ENCODE results near the gene LRP1B. TPM values are rescaled to one million over a fixed set of nuclear protein-coding genes. Genes with fewer than 3 reads are reported as not detected.

LRP1B gene
- polyA plus RNA-seq, 3 donors = 0.25 to 3.1 (median 2.2) TPM

- 65 to 81% (median 70%) methylated on average over 4 of the region's 4 CpGs for WGBS, 3 donors
- no peak overlapping the region for H3K27ac ChIP-seq (ENCODE audit: low read depth, low read length)
These were observed 1012.0 kb downstream of the LRP1B start for GRCh38 chr2:141118836-141119235.

DNA sequence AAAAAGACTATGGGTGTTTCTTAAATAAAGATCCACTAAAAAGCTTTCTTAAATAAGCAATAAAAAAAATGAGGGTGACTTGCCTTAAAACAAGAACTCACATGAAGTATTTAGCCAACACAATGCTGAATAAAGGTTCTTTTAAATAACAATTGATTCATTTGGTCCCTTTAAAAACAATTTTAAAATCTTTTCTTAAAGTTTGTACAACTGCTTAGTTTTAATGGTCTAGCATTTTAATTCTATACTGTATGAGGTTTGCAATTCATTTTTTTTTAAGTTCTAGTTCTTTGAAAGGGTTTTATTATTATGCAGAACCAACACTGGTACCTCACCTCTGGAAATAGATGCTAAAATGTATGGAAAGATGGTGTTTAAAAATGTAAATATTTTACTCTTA lies 1017.5 kb downstream of the LRP1B start:
- no peak overlapping the region for H3K27ac ChIP-seq (ENCODE audit: low read depth, low read length)

DNA sequence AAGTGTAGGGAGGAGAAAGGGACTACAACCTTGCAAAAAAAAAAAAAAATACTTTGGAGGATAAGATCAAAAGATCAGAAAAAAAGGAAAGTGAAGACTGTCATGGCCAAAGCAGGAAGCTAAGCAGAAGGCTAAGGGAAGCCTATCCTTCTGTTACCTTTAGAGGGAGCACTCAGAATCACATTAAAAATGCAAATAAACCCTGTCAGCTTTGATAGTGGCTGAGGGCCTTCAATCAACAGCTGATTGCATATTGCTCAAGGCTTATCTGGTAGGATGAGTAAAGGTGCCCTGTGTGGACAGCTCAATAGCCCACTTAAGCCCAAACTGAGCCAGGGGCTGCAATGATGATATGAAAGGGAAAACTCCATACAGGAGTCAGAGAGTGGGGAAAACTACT lies 1021.2 kb downstream of the LRP1B start:
- H3K27ac ChIP-seq (ENCODE audit: low read depth, low read length) = no peak overlapping the region

GRCh38 chr2:141105763-141106162 lies 1025.1 kb downstream of the LRP1B start:
- no peak overlapping the region for H3K27ac ChIP-seq (ENCODE audit: low read depth, low read length)

- no peak overlapping the region for H3K27ac ChIP-seq (ENCODE audit: low read depth, low read length)
- 59 to 96% (median 92%) methylated on average over 1 of the region's 1 CpG for WGBS, 3 donors
These were observed 1027.6 kb downstream of the LRP1B start for GRCh38 chr2:141103216-141103615.

GRCh38 chr2:141079231-141079630 lies 1051.6 kb downstream of the LRP1B start:
- 74 to 85% (median 78%) methylated on average over 1 of the region's 1 CpG for WGBS, 3 donors
- no peak overlapping the region for H3K27ac ChIP-seq (ENCODE audit: low read depth, low read length)

DNA sequence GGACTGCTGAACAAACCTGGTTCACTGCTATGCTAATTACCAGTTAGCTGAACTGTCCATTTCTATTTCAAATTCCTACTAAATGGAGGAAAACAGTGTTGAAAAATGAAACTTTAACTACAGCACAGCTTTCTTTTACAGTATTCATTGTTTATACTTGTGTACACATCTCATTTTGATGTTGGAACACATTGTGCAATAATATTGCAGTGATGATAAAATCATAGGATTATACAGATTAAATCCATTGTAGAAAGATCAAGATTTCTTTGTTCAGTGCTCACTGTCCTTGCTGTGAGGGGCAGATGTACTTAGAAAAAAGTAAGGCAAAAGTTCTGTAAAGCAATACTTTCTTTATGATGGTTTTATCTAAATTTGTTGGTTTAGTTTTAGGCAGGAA lies 1055.1 kb downstream of the LRP1B start:
- no peak overlapping the region for H3K27ac ChIP-seq (ENCODE audit: low read depth, low read length)

DNA sequence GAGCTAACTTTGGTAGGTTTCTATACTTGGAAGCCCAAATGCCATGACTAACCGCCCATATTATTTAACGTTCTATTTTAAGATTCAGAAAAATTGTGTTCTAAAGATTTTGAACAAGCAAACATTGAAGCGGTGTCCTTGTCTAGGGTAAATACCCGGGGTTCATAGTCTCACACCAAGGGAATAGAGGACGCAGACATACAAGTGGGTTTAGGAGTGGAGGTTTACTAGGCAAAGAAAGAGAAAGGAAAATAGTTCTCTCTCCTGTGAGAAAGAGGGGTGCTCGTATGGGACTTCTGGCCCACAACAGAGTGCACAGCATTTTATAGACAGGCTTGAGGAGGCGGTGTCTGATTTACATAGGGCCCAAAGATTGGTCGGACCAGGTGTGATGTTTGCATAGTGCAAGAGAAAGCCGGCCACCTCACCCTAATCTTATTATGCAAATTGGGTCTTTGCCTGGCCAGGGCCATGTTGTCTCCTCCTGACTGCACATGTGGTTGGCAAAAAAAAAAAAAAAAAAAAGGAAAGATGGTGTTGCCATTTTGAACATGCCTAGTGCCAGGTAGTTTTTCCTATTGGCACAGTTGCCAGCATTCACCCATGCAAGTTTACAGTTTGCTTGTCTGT lies 1062.6 kb downstream of the LRP1B start:
- H3K27ac ChIP-seq (ENCODE audit: low read depth, low read length) = no peak overlapping the region
- 91 to 93% (median 92%) methylated on average over 9 of the region's 9 CpGs for WGBS, 3 donors

DNA sequence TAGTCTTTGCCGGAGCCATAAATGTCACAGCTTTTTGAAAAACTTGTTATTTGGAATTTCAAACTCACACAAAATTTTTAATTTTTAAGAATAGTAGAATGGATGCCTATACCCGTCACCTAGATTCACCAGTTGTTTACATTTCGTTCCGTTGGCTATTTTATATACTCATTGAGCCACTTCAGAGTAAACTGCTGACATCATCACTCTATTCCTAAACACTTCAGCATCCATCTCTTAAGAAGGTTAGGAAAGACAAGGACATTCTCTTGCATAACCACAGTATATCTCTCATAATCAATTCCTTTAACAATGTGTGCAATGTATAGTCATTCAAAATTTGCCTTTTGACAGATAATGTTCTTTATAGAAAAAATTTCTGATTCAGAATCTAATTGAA lies 1065.8 kb downstream of the LRP1B start:
- no peak overlapping the region for H3K27ac ChIP-seq (ENCODE audit: low read depth, low read length)
- WGBS, 3 donors = 59 to 78% (median 64%) methylated on average over 4 of the region's 4 CpGs

- no peak overlapping the region for H3K27ac ChIP-seq (ENCODE audit: low read depth, low read length)
- WGBS, 3 donors = 65 to 82% (median 73%) methylated on average over 4 of the region's 4 CpGs
These were observed 1067.4 kb downstream of the LRP1B start for GRCh38 chr2:141063406-141063805.

GRCh38 chr2:141062443-141062842 lies 1068.4 kb downstream of the LRP1B start:
- WGBS, 3 donors = 33 to 74% (median 58%) methylated on average over 1 of the region's 1 CpG

GRCh38 chr2:141062031-141062430 lies 1068.8 kb downstream of the LRP1B start:
- 71 to 83% (median 75%) methylated on average over 4 of the region's 4 CpGs for WGBS, 3 donors
- no peak overlapping the region for H3K27ac ChIP-seq (ENCODE audit: low read depth, low read length)

More at GRCh38 chr2:141062443-141062842, 1068.4 kb downstream of the LRP1B start:
- H3K27ac ChIP-seq (ENCODE audit: low read depth, low read length) = no peak overlapping the region

DNA sequence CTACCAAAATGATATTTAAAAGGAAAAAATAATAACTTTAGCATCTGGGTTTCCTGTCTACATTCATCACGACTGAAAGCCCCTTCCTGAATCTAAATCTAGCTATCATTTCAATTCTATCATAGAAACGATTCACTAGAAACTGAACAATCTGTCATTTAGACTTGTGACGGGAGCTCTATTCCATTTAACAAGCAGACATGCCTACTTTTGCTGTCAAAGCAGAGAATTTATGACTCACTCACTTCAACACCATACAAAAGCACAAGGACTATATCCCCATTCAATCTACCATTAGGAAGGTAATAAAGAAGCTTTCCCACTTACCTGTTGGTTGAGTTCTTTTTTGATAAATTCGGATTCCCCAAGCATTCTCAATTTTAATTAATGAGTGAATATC lies 1072.3 kb downstream of the LRP1B start:
- no peak overlapping the region for H3K27ac ChIP-seq (ENCODE audit: low read depth, low read length)
- WGBS, 3 donors = 37 to 46% (median 45%) methylated on average over 4 of the region's 4 CpGs

DNA sequence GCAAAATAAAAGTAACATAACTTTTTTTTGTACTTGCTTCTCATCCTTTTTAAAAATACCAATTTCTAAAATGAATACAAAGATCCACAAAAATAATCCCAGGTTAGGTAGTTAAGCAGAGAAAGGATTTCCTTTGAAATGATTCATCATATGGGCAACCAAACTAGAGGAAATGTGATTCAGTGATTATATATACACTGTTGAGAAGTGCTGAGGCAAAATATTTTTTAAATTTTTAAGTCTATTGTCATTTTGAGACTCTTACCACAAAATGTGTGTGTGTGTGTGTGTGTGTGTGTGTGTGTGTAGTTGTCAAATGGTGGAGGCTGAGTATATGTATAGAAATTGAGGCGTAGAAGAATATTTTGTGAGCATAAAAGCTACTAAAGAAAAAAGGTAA lies 1075.3 kb downstream of the LRP1B start:
- WGBS, 3 donors = 85 to 95% (median 88%) methylated on average over 1 of the region's 1 CpG
- no peak overlapping the region for H3K27ac ChIP-seq (ENCODE audit: low read depth, low read length)

- 66 to 86% (median 81%) methylated on average over 6 of the region's 6 CpGs for WGBS, 3 donors
- no peak overlapping the region for H3K27ac ChIP-seq (ENCODE audit: low read depth, low read length)
These were observed 1081.9 kb downstream of the LRP1B start for GRCh38 chr2:141048951-141049350.

GRCh38 chr2:141041281-141041680 lies 1089.5 kb downstream of the LRP1B start:
- H3K27ac ChIP-seq (ENCODE audit: low read depth, low read length) = no peak overlapping the region
- WGBS, 3 donors = 10 to 72% (median 56%) methylated on average over 1 of the region's 1 CpG

- H3K27ac ChIP-seq (ENCODE audit: low read depth, low read length) = no peak overlapping the region
- 58 to 71% (median 61%) methylated on average over 2 of the region's 2 CpGs for WGBS, 3 donors
These were observed 1092.5 kb downstream of the LRP1B start for GRCh38 chr2:141038341-141038740.

DNA sequence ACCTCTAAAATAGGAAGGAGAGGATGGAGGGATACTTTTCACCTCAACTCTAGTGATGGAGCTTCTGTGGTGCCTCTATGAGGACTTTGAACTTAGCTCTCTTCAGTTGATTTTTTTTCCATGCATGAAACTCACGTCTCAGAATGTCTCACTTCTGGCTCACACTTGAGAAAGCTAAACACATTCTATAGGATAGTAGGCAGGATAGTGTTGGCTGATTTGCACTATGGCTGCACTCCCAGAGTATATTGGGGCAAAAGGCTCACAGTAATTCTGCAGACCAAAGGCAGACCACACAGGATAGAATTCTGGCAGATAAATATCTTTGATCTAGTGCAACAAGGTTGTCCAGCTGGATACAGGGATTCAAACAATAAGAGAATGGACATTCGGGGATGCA lies 1093.5 kb downstream of the LRP1B start:
- WGBS, 3 donors = 55 to 74% (median 70%) methylated on average over 2 of the region's 2 CpGs
- H3K27ac ChIP-seq (ENCODE audit: low read depth, low read length) = no peak overlapping the region

DNA sequence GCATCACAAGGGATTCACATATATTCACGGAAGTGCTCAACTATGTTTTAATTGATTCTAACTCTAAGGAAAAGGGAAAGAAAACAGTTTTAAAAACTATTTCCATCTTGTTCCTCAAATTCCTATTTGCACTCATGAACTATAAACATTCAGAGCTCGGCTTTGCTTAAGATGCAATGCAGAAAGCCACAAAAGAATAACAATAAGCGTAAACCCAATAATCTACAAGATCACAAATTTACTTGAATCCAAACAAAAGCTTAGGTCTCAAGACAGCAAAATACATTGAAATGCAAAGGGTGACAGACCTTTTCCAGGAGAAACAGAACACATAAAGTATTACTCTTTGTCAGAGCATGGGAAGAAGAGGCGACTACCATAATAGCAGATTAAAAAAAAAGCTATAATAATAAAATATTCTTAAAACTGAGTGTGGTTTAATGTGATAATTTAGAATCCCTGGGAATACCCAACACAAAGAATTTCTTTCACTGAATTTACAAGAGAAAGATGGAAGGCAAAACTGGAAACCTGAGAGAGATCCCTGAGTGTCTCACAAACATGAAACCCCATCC lies 1094.9 kb downstream of the LRP1B start:
- H3K27ac ChIP-seq (ENCODE audit: low read depth, low read length) = no peak overlapping the region
- WGBS, 3 donors = 77 to 79% (median 78%) methylated on average over 4 of the region's 4 CpGs

DNA sequence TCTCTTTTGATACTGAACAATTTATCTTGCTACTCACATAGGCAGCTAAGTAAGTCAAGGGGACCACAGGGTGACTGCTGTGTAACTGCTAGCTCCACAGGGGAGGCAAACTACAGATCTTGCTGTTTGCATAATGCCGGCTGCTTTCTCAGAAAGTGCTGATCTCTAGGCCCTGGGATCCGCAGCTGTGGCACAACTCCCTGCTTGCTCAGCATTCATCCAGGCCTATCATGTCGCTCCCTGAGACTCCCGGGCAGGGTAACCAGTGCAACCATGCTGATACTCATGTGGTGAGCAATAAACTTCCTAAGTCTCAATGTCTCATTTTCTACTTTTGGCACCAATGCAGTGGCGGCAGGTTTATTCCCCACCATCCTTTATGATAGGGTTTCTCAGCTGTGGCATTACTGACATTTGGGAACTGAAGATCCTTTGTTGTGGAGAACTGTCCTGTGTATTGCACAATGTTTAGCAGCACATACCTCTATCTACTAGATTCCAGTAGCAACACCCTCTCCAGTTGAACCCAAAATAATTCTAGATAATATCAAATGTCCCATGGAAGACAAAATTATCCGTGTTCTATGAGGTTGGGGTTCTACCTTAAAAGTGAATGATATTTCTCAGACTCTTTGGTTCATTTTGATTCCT lies 1101.3 kb downstream of the LRP1B start:
- 78 to 89% (median 88%) methylated on average over 6 of the region's 6 CpGs for WGBS, 3 donors
- H3K27ac ChIP-seq (ENCODE audit: low read depth, low read length) = no peak overlapping the region
